Osteoblast (primary cell): ENCODE measurements around the gene TBC1D3G. TPM values are rescaled to one million over a fixed set of nuclear protein-coding genes. Genes with fewer than 3 reads are reported as not detected.
"Not testable (repeated sequence)": the region's sequence is repeated elsewhere in the genome, so short reads cannot be mapped to it uniquely, and the experiment has no call there.

Source experiments
- DNase-seq: peaks from one replicate; pipeline ENCODE4 v3.0.0; 2011; ENCODE audit warnings: low spot score, mixed read lengths; ENCODE audit not compliant: insufficient read length; ENCODE audit errors: missing footprints
- H2AFZ ChIP-seq: 2 replicates; pipeline ENCODE4 v1.6.0; 2011; ENCODE audit warnings: mild to moderate bottlenecking, low read length
- H3K27ac ChIP-seq: 2 replicates; pipeline ENCODE4 v1.5.1; 2011; ENCODE audit warnings: mild to moderate bottlenecking, low read depth, low read length, moderate library complexity
- H3K27me3 ChIP-seq: 2 replicates; pipeline ENCODE4 v1.6.0; 2012; ENCODE audit warnings: mild to moderate bottlenecking, control low read depth, inconsistent platforms, low read length, moderate library complexity; ENCODE audit not compliant: insufficient read depth
- H3K36me3 ChIP-seq: 2 replicates; pipeline ENCODE4 v1.5.1; 2011; ENCODE audit warnings: mild to moderate bottlenecking, low read length, control low read depth, moderate library complexity; ENCODE audit not compliant: insufficient read depth
- H3K4me1 ChIP-seq: 2 replicates; pipeline ENCODE4 v1.5.1; 2011; ENCODE audit warnings: mild to moderate bottlenecking, low read length, control low read depth, moderate library complexity; ENCODE audit not compliant: insufficient read depth
- H3K4me2 ChIP-seq: 2 replicates; pipeline ENCODE4 v1.6.0; 2011; ENCODE audit warnings: mild to moderate bottlenecking, low read length; ENCODE audit not compliant: insufficient read depth
- H3K4me3 ChIP-seq: fragments of 200-600 bp; sonication (generic); 3 replicates; pipeline ENCODE4 v1.5.1; 2012; ENCODE audit warnings: mild to moderate bottlenecking, low read length, inconsistent platforms; ENCODE audit not compliant: insufficient read depth
- H3K79me2 ChIP-seq: 2 replicates; pipeline ENCODE4 v1.6.0; 2012; ENCODE audit warnings: mild to moderate bottlenecking, low read length, control low read depth, inconsistent platforms; ENCODE audit not compliant: insufficient read depth
- H3K9me3 ChIP-seq: 2 replicates; pipeline ENCODE4 v1.5.1; 2011; ENCODE audit warnings: low read depth, low read length, control low read depth
- H4K20me1 ChIP-seq: 2 replicates; pipeline ENCODE4 v1.6.0; 2012; ENCODE audit warnings: mild to moderate bottlenecking, low read length, control low read depth; ENCODE audit not compliant: insufficient read depth
- total RNA-seq: library from RNA; depleted of rRNA; stranded (reverse); fragments of >200 nt; gene quantifications from 2 replicates; pipeline ENCODE4 v1.2.3, GENCODE V29; 2012

TBC1D3G gene
- total RNA-seq: 2.9 TPM in 1 of 2 replicates, not detected in the other

- H3K79me2 ChIP-seq, H3K27ac ChIP-seq, H3K36me3 ChIP-seq, H3K27me3 ChIP-seq, H3K9me3 ChIP-seq, H3K4me2 ChIP-seq, H3K4me3 ChIP-seq, H2AFZ ChIP-seq, H3K4me1 ChIP-seq, H4K20me1 ChIP-seq, DNase-seq: not testable (repeated sequence)
Measured at GRCh38 chr17:36323584-36323983, at the start of gene TBC1D3G. TBC1D3G (plus strand) TSS chr17:36323884; CDS start chr17:36325412, 1,528 bp downstream.

- H3K27me3 ChIP-seq, H4K20me1 ChIP-seq, H3K4me1 ChIP-seq, H3K4me3 ChIP-seq, H3K9me3 ChIP-seq, H2AFZ ChIP-seq, H3K27ac ChIP-seq, H3K4me2 ChIP-seq, H3K79me2 ChIP-seq, H3K36me3 ChIP-seq, DNase-seq: not testable (repeated sequence)
Measured at GRCh38 chr17:36283256-36283655, 40.4 kb upstream of the TBC1D3G start.

- H3K36me3 ChIP-seq, H3K27me3 ChIP-seq, H4K20me1 ChIP-seq, H3K9me3 ChIP-seq, H2AFZ ChIP-seq, H3K4me1 ChIP-seq, H3K4me2 ChIP-seq, DNase-seq, H3K4me3 ChIP-seq, H3K79me2 ChIP-seq, H3K27ac ChIP-seq: not testable (repeated sequence)
Measured at GRCh38 chr17:36284219-36284618, 39.5 kb upstream of the TBC1D3G start.

GRCh38 chr17:36289965-36290612 lies 33.6 kb upstream of the TBC1D3G start:
- not testable (repeated sequence) for H3K4me3 ChIP-seq, H3K36me3 ChIP-seq, DNase-seq, H3K9me3 ChIP-seq, H2AFZ ChIP-seq, H3K79me2 ChIP-seq, H4K20me1 ChIP-seq, H3K4me1 ChIP-seq, H3K27ac ChIP-seq, H3K4me2 ChIP-seq, H3K27me3 ChIP-seq

GRCh38 chr17:36295161-36295560 lies 28.5 kb upstream of the TBC1D3G start:
- not testable (repeated sequence) for H3K36me3 ChIP-seq, DNase-seq, H2AFZ ChIP-seq, H3K27me3 ChIP-seq, H3K4me1 ChIP-seq, H3K9me3 ChIP-seq, H3K4me2 ChIP-seq, H3K79me2 ChIP-seq, H3K27ac ChIP-seq, H3K4me3 ChIP-seq, H4K20me1 ChIP-seq

- H3K27me3 ChIP-seq, H2AFZ ChIP-seq, H4K20me1 ChIP-seq, H3K4me3 ChIP-seq, H3K9me3 ChIP-seq, H3K79me2 ChIP-seq, DNase-seq, H3K27ac ChIP-seq, H3K4me2 ChIP-seq, H3K4me1 ChIP-seq, H3K36me3 ChIP-seq: not testable (repeated sequence)
Measured at GRCh38 chr17:36315736-36316135, 7.9 kb upstream of the TBC1D3G start.

- H2AFZ ChIP-seq, H3K4me2 ChIP-seq, H3K4me3 ChIP-seq, H3K79me2 ChIP-seq, H3K4me1 ChIP-seq, H3K9me3 ChIP-seq, DNase-seq, H4K20me1 ChIP-seq, H3K27ac ChIP-seq, H3K36me3 ChIP-seq, H3K27me3 ChIP-seq: not testable (repeated sequence)
Measured at GRCh38 chr17:36362496-36362895, 38.8 kb downstream of the TBC1D3G start.

GRCh38 chr17:36375938-36376337 lies 52.3 kb downstream of the TBC1D3G start:
- not testable (repeated sequence) for H3K27me3 ChIP-seq, H3K4me3 ChIP-seq, DNase-seq, H4K20me1 ChIP-seq, H3K4me2 ChIP-seq, H3K9me3 ChIP-seq, H3K36me3 ChIP-seq, H2AFZ ChIP-seq, H3K79me2 ChIP-seq, H3K4me1 ChIP-seq, H3K27ac ChIP-seq
